Measurements from ENCODE around the gene DYRK3.

Gene DYRK3

DNA sequence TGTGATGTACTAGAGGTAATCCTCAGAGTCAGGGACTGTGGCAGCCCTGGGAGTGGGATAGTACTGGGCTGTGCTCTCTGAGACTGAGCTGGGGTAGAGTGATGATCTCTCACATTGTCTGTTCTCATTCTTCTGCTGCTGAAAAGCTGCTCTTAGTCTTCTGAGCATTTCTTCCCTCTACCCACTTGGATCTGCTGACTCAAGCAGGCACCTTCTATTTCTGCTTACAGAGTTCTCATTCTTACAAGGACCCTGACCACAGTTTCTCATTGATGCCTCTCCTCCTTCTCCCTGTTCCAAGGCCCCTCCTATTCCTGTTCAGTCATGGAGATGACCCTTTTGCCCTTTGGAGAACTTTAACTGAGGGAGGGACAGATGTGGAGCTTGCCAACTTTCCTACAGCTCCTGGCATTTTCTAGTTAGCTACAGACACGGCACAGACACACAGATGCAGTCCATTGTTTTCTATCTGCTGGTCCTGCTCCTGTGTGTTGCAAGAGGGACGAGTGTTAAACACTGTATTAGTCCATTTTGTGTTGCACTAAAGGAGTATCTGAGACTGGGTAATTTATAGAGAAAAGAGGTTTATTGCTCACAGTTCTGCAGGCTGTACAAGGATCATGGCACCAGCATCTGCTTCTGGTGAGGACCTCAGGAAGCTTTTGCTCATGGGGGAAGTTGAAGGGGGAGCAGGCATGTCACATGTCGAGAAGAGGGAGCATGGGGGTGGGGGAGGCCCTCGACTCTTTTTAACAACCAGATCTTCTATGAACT lies 61.7 kb downstream of the DYRK3 start:
- Histone ChIP-seq H3K4me3 (ENCODE audit: low read depth, low read length) (no peak overlapping the region), H3K36me3 (replicated peaks) (no peaks in the 10 kb centered on the region), H3K27ac (no peak overlapping the region), H3K27me3 (replicated peaks) (no peaks in the 10 kb centered on the region)
- TF ChIP-seq CTCF (IDR thresholded peaks at IDR 0.05; ENCODE audit: low read depth, low read length, missing control alignments): no peak
- in situ Hi-C loops (cut with HindIII; ENCODE audit: low pct_ligation_motif_present, low sequenced_read_pairs): no loop called here
- no peak for DNase-seq

DNA sequence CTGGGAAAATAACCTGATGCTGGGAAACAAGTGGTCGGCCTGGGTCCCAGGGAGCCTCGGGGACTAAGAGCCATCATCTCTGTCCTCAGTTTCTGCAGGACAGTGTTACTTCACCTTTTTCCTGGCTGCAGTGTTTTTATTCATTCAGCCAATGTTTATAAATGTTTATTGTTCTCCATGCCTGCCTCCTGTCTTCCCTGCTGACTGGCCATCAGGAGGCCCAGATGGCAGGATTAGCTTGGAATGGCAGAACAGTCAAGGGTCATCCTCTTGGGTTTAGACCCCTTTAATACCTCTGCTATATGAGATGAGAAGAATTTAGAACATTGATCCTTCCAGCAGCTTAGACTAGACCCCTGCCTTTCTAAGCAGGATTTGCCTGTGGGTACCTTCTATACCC lies 62.7 kb downstream of the DYRK3 start:
- in situ Hi-C loops (cut with HindIII; ENCODE audit: low pct_ligation_motif_present, low sequenced_read_pairs): no loop called here
- no peaks in the 10 kb centered on the region for H3K36me3 ChIP-seq (replicated peaks)
- no peak for TF ChIP-seq CTCF (IDR thresholded peaks at IDR 0.05; ENCODE audit: low read depth, low read length, missing control alignments)
- H3K27me3 ChIP-seq (replicated peaks): no peaks in the 10 kb centered on the region
- H3K4me3 ChIP-seq (ENCODE audit: low read depth, low read length): no peak overlapping the region
- H3K27ac ChIP-seq: no peak overlapping the region
- DNase-seq: no peak

Data from brain microvascular endothelial cell (primary cell).